Activated CD8-positive, alpha-beta memory T cell treated with anti-CD3 and anti-CD28 coated beads for 36 hours (primary cell): ENCODE results near the gene SLK. TPM values are rescaled to one million over a fixed set of nuclear protein-coding genes. Genes with fewer than 3 reads are reported as not detected.

Source experiments
- CTCF ChIA-PET: fragments of 350-600 bp; sonication (Branson Sonifier 250); formaldehyde crosslinking; loops from one replicate; lab custom pipeline; 2021; ENCODE audit warnings: antibody characterized with exemption; lab: Charles Lee
- POLR2A ChIA-PET: fragments of 350-600 bp; sonication (Branson Sonifier 250); formaldehyde crosslinking; loops from one replicate; lab custom pipeline; 2021; ENCODE audit warnings: antibody characterized with exemption; lab: Charles Lee
- total RNA-seq, 2 experiments: library from RNA; stranded (reverse); gene quantifications; one replicate each; pipeline ENCODE4 v1.2.3, GENCODE V29; 2021

SLK gene
- total RNA-seq, 2 experiments from 2014 or later: 21.8 to 22.8 TPM

DNA sequence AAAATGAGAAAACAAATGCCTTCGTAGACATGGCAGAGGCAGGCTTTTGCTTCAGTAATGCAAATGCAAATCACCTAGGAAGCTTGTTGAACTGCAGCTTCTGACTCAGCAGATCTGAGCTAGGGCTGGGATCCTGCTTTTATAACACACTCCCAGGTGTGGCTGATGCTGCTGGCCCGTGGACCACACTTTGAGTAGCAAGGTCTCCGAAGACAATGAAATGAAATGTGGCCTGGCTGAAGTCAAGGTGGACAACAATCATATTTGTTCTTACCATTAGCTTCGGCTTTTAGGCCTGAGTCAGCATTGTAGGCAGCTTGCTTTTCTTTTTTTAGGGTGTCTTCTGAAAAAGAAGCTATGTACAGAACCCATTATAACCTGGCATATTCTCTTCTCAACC, 92.4 kb downstream of the SLK start:
- CTCF ChIA-PET: no interaction called here
- POLR2A ChIA-PET: no interaction called here

DNA sequence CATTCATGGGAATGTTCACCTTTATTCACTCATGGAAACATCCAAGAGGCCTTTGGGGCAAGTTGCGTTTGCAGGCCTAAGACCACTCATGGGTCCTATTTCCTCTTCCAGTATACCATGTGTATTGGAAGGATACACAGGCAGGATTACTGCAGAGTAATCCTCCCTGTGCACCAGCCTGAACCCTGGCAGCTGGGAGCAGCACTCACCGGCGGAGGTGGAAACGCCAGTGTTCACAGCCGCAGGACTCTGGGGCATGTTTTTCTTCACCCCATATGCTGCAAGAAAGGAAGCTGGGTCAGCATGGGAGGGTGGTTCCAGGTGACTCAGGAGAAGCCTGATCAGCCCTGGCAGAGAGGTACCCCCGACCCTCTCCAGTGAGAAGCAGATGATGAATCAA, 94.3 kb downstream of the SLK start:
- CTCF ChIA-PET: no interaction called here
- POLR2A ChIA-PET: no interaction called here

DNA sequence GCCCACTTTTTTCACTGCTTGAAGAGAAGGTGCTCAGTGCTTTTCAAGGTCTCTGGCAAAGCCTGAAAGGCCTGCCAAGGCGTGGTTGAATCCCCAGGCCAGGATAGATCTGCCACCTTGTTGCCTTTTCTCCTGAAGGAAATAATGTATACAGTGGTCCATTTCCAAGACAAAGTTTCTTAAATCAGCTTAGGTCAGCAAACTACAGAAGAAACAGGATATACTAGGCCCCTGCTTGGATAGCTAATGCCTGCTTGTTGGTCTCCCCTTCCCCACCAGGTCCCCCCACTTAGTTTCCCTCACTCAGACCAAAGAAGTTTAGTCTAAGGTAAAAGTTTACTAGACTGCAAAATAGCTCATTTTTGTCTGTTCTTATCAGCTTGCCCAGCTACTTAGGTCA, 98.8 kb downstream of the SLK start:
- POLR2A ChIA-PET: no interaction called here
- CTCF ChIA-PET: interaction anchor here (1.1 kb wide), 1 partner anchor 241 kb away, joined by 4 read pairs; no protein-coding TSS in a partner anchor

DNA sequence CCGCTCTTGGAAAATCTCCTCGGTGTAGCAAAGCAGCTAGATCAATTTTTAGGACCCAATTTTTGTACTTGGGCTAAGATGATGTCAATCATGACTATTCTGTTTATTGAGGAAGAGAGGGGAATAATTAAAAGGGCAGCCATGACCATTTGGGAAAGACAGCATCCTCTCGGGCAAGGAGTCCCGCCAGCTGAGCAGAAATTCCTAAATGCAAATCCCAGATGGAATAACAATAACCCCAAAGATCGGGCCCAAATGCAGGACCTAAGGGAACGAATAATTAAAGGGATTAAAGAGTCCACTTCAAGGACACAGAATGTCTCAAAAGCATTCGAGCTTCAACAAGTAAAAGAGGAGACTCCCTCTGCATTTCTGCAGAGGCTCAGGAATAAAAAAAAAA, 100.0 kb downstream of the SLK start:
- ChIA-PET CTCF (no interaction called here), POLR2A (no interaction called here)

DNA sequence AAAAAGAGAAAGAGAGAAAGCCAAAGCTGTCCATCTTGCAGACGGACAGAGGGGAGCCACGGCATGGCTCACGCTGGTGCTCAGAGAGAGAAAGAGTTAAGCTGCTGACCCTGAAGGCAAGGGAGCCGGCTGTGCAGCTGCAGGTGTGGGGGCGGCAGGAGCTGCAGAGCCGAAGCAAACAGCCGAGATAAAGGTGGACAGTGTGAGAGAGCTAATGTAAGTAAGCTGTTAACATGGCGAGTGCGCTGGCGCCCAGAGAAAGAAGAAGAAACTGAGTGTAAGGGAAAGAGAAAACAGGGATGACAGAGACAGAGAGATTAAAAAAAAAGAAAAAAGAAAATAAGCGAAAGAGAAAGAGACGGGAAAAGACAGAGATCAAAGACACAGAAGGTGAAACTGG, 100.6 kb downstream of the SLK start:
- POLR2A ChIA-PET: no interaction called here
- CTCF ChIA-PET: no interaction called here

DNA sequence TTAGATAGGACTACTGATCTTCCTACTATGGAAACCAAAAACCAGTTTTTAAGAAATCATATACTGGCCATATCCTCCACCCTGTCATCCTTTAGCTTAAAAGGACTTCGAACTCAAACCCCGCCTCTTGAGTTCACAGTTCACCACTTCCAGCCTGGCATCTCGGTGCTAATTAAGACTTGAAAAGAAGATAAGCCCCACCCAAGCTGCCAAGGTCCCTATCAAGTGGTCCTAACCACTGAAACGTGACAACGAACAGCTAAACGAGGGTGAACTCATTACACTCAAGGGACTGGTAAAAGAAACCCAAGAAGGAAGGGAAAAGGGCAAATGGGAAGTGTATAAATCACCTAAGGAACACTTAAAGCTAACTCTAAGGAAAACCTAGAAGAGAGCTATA, 102.7 kb downstream of the SLK start:
- POLR2A ChIA-PET: no interaction called here
- CTCF ChIA-PET: no interaction called here

DNA sequence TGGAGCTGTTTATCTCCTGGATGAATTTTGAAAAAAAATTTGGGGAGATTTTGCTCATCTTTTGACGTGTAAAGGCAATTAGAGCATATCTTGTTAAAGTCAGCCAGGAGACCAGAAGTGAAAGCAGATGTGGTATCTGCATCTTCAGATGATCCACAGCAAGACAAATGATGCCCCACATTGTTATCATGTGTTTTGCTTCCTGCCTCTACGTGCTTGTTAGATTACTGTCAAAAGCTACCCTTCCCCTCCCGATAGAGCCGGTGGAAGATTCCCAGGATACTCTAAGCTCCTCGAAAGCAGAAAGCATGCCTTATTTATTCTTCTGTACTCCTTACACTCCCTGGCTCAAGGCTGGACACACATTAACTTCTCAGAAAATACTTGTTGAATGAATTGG, 105.8 kb downstream of the SLK start:
- ChIA-PET POLR2A (no interaction called here), CTCF (no interaction called here)

DNA sequence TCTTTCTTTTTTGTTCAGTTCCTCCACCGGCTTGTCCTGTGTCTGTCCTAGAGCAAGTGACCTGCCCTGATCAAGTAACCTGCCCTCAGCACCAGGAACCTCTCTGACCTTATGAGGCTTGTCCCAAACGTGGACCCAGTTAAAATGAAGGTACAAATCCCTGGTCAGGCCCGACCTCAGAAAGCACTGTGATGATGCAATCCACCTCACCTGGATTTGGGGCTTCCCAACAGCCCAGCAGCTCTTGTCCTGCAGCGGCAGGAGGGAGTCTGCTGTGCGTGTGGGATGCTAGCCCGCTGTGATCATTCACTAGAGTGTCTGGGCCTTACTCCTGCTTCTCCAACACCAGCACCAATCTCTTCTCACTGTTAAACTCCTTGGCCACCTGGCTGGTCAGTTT, 107.6 kb downstream of the SLK start:
- CTCF ChIA-PET: no interaction called here

DNA sequence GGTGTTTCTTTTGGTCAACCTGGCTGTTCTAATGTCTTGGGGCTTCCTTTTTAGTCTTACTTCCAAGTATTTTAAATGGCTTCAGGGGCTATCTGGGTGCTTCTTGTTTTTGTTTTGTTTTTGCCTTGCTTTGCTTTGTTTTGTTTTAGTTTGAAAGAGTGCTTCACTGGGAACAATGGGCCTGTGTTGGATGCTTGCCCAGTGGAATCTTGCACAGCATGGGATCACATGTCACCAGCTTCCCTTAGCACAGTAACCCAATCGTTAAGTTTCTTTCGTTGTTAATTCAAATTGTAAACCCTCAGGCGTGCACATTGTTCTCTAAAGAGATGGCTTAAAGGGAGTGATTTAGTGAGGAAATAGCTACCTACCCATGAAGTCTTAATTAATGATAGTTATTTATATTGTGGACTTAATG, 109.8 kb downstream of the SLK start:
- ChIA-PET CTCF (no interaction called here), POLR2A (no interaction called here)

More for the DNA sequence above, 107.6 kb downstream of the SLK start:
- POLR2A ChIA-PET: no interaction called here

DNA sequence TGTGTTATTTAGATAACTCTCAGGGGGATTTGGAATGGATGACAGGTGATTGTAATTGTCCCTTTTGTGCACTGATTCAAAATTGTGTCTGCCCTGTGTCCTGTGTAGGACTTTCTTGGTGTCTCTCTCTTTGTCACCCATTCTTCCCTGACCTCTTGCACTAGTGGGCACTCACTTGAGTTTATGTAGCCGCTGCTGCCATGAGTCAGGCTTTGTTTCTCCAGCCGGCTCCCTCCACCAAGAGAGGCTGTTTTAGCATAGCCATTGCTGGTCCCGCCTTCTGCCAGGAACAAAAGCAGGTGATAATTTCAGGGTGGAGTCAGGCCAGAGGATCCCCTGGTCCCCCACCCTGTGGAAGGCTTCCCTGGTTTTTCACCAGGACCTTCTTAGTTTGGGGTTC, 110.3 kb downstream of the SLK start:
- ChIA-PET POLR2A (no interaction called here), CTCF (no interaction called here)

DNA sequence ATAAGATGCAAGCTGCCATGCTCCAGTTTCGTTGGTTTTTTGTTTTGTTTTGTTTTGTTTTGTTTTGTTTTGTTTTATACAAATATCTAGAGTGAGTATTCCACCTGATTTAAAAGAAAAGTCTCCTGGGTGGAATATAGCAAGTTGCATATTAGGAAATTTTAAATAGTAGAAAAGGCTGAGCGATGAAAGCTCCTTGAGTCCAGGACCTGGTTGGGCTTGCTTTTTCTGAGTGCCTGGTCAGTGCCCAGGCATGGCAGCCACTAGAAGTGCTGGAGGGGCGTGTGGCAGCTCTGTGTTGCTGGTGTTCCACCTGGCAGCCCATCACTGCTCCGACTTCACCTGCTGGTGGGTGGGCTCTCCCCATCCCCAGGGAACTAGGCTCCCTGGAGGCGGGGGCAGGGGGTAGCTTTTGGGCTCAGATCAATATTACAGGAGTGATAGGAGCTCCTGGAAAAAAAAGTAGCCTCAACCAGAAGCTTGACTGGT, 110.8 kb downstream of the SLK start:
- POLR2A ChIA-PET: no interaction called here
- CTCF ChIA-PET: interaction anchor here (1.4 kb wide), 1 partner anchor 365 kb away, joined by 4 read pairs; no protein-coding TSS in a partner anchor

Other genes with a start within 250 kb of the SLK start
- gene SH3PXD2A, start 111.6 kb upstream of the SLK start, total RNA-seq: 1 to 10 TPM; 8.6 TPM
- 10 to 100 TPM; 21.1 to 22.5 TPM for gene STN1, start 49.0 kb upstream of the SLK start, total RNA-seq
- gene COL17A1, start 118.7 kb downstream of the SLK start, total RNA-seq: not detected
- gene SFR1, start 155.0 kb downstream of the SLK start, total RNA-seq: 10 to 100 TPM; 13.5 to 15.2 TPM